ENCODE results near the gene SPRR5.

The SPRR5 gene

GRCh38 chr1:152946651-152947256, at the start of gene SPRR5:
TSS of gene SPRR5 (plus strand) at chr1:152947206. CDS start at chr1:152948555, 1,349 bp downstream.
- Histone ChIP-seq H3K27ac (no peak within 1 kb of the TSS), H3K4me3 (no peak within 1 kb of the TSS)

GRCh38 chr1:152899027-152899426, 48.0 kb upstream of the SPRR5 start:
- H3K27ac ChIP-seq = no peak overlapping the region

GRCh38 chr1:152899883-152900282, 47.1 kb upstream of the SPRR5 start:
- no peak overlapping the region for H3K4me3 ChIP-seq
- no peak overlapping the region for H3K27ac ChIP-seq

More at GRCh38 chr1:152899027-152899426, 48.0 kb upstream of the SPRR5 start:
- no peak overlapping the region for H3K4me3 ChIP-seq

GRCh38 chr1:152901631-152902030, 45.4 kb upstream of the SPRR5 start:
- Histone ChIP-seq H3K4me3 (no peak overlapping the region), H3K27ac (peak overlapping the region in 13 of 21 experiments; percentile 32 to 79 (median 57))

GRCh38 chr1:152902636-152903035, 44.4 kb upstream of the SPRR5 start:
- Histone ChIP-seq H3K4me3 (no peak overlapping the region), H3K27ac (peak overlapping the region in 4 of 21 experiments; percentile 32 to 79 (median 64))

GRCh38 chr1:152904688-152905440, 42.1 kb upstream of the SPRR5 start:
- Histone ChIP-seq H3K4me3 (no peak overlapping the region), H3K27ac (peak overlapping the region in 19 of 21 experiments; percentile 29 to 89 (median 69))

- Histone ChIP-seq H3K4me3 (no peak overlapping the region), H3K27ac (peak overlapping the region in 16 of 21 experiments; percentile 47 to 89 (median 72))
Measured at GRCh38 chr1:152906023-152906565, 40.9 kb upstream of the SPRR5 start.

- Histone ChIP-seq H3K27ac (peak within 1 kb of the TSS in 12 of 21 experiments; percentile 28 to 89 (median 50)), H3K4me3 (peak within 1 kb of the TSS in 3 of 7 experiments; percentile 1 to 13 (median 3))
Measured at GRCh38 chr1:152907686-152908601, 39.1 kb upstream of the SPRR5 start, which contains the start of gene IVL. TSS of gene IVL (plus strand) at chr1:152908546. CDS start at chr1:152909798, 1,252 bp downstream.

- Histone ChIP-seq H3K4me3 (peak overlapping the region in 1 of 7 experiments; percentile 3), H3K27ac (peak overlapping the region in 6 of 21 experiments; percentile 28 to 66 (median 43))
Measured at GRCh38 chr1:152909206-152909605, 37.8 kb upstream of the SPRR5 start.

- Histone ChIP-seq H3K27ac (no peak overlapping the region), H3K4me3 (no peak overlapping the region)
Measured at GRCh38 chr1:152912471-152912870, 34.5 kb upstream of the SPRR5 start.

GRCh38 chr1:152912900-152913299, 34.1 kb upstream of the SPRR5 start:
- no peak overlapping the region for H3K4me3 ChIP-seq
- H3K27ac ChIP-seq = no peak overlapping the region

- H3K4me3 ChIP-seq = no peak overlapping the region
- no peak overlapping the region for H3K27ac ChIP-seq
Measured at GRCh38 chr1:152917794-152918193, 29.2 kb upstream of the SPRR5 start.

- no peak overlapping the region for H3K4me3 ChIP-seq
- H3K27ac ChIP-seq = no peak overlapping the region
Measured at GRCh38 chr1:152919071-152919470, 27.9 kb upstream of the SPRR5 start.

GRCh38 chr1:152924191-152924590, 22.8 kb upstream of the SPRR5 start:
- Histone ChIP-seq H3K27ac (no peak overlapping the region), H3K4me3 (no peak overlapping the region)

GRCh38 chr1:152926091-152926490, 20.9 kb upstream of the SPRR5 start:
- H3K27ac ChIP-seq = no peak overlapping the region

GRCh38 chr1:152928671-152929070, 18.3 kb upstream of the SPRR5 start:
- Histone ChIP-seq H3K27ac (no peak overlapping the region), H3K4me3 (no peak overlapping the region)

More at GRCh38 chr1:152926091-152926490, 20.9 kb upstream of the SPRR5 start:
- H3K4me3 ChIP-seq = no peak overlapping the region

- no peak overlapping the region for H3K4me3 ChIP-seq
- no peak overlapping the region for H3K27ac ChIP-seq
Measured at GRCh38 chr1:152932170-152932811, 14.7 kb upstream of the SPRR5 start.

- no peak overlapping the region for H3K4me3 ChIP-seq
- no peak overlapping the region for H3K27ac ChIP-seq
Measured at GRCh38 chr1:152933196-152933595, 13.8 kb upstream of the SPRR5 start.

- H3K27ac ChIP-seq = no peak overlapping the region
- no peak overlapping the region for H3K4me3 ChIP-seq
Measured at GRCh38 chr1:152940614-152941013, 6.4 kb upstream of the SPRR5 start.
